Endodermal cell (in vitro differentiated cells): ENCODE measurements around the gene ASRGL1. TPM values are rescaled to one million over a fixed set of nuclear protein-coding genes. Genes with fewer than 3 reads are reported as not detected.

Experiments
- DNase-seq: peaks from one replicate; pipeline ENCODE4 v3.0.0-alpha.2; 2017
- H3K27ac ChIP-seq: 2 replicates; pipeline ENCODE4 v1.5.1; 2013; ENCODE audit warnings: mild to moderate bottlenecking, low read depth, low read length, moderate library complexity
- H3K27me3 ChIP-seq: 2 replicates; pipeline ENCODE4 v1.6.1; 2013; ENCODE audit warnings: mild to moderate bottlenecking, low read length, moderate library complexity; ENCODE audit not compliant: insufficient read depth, control insufficient read depth, poor library complexity, severe bottlenecking
- H3K36me3 ChIP-seq: 2 replicates; pipeline ENCODE4 v1.7.0; 2013; ENCODE audit warnings: mild to moderate bottlenecking, low read length, moderate library complexity; ENCODE audit not compliant: control insufficient read depth, insufficient read depth
- H3K4me1 ChIP-seq: one replicate; pipeline ENCODE4 v1.7.0; 2013; ENCODE audit warnings: low read length; ENCODE audit not compliant: control insufficient read depth, insufficient read depth
- H3K4me3 ChIP-seq: 2 replicates; pipeline ENCODE4 v1.5.1; 2013; ENCODE audit warnings: mild to moderate bottlenecking, low read length, moderate library complexity
- H3K9ac ChIP-seq: 2 replicates; pipeline ENCODE4 v1.6.1; 2013; ENCODE audit warnings: mild to moderate bottlenecking, low read length, moderate library complexity; ENCODE audit not compliant: poor library complexity, severe bottlenecking; ENCODE audit errors: extremely low read depth
- H3K9me3 ChIP-seq: 2 replicates; pipeline ENCODE4 v1.6.1; 2013; ENCODE audit warnings: mild to moderate bottlenecking, low read length, moderate library complexity; ENCODE audit not compliant: control insufficient read depth
- H3K27ac Mint-ChIP-seq: 2 replicates; pipeline ENCODE4 v1.8.0; 2020; ENCODE audit warnings: mixed read lengths
- H3K27me3 Mint-ChIP-seq: 2 replicates; pipeline ENCODE4 v1.8.0; 2021; ENCODE audit warnings: mild to moderate bottlenecking, mixed read lengths; ENCODE audit not compliant: insufficient read depth
- H3K36me3 Mint-ChIP-seq: 2 replicates; pipeline ENCODE4 v1.8.0; 2020; ENCODE audit warnings: low read depth, mixed read lengths
- H3K4me1 Mint-ChIP-seq: 2 replicates; pipeline ENCODE4 v1.8.0; 2020; ENCODE audit warnings: mixed read lengths
- H3K4me3 Mint-ChIP-seq: 2 replicates; pipeline ENCODE4 v1.8.0; 2020; ENCODE audit warnings: mild to moderate bottlenecking, moderate library complexity, mixed read lengths
- H3K9me3 Mint-ChIP-seq: 2 replicates; pipeline ENCODE4 v1.8.0; 2020; ENCODE audit warnings: mild to moderate bottlenecking, mixed read lengths
- WGBS, 2 experiments: methylation state at CpG; one replicate each; pipeline versions ENCODE4 v1.1.5 to v1.1.7; 2013; ENCODE audit warnings: missing lambda C conversion rate in 2 of 2, mixed read lengths in 1 of 2; ENCODE audit not compliant: insufficient coverage in 1 of 2, insufficient read length in 1 of 2; 5-methylcytosine and 5-hydroxymethylcytosine counted together
- total RNA-seq, 2 donors: library from RNA; stranded (reverse); fragmentation: NEBNext Ultra II Directional in 1 of 2; extraction: Animal tissue kit (Norgen Biotek cat#: 25700) in 1 of 2; gene quantifications; 2 replicates in 1 of 2; 3 replicates in 1 of 2; pipeline ENCODE4 v1.2.1, GENCODE V29; 2021
- TF ChIP-seq, protein P1 (sequence below): fragments of 200-600 bp; sonication (generic); conservative IDR thresholded peaks from 2 replicates; pipeline ENCODE4 v1.5.0; 2021; ENCODE audit warnings: antibody characterized with exemption, mild to moderate bottlenecking

Gene ASRGL1
- total RNA-seq, 2 donors from 2014 or later, result 39.8 to 61.8 TPM

DNA sequence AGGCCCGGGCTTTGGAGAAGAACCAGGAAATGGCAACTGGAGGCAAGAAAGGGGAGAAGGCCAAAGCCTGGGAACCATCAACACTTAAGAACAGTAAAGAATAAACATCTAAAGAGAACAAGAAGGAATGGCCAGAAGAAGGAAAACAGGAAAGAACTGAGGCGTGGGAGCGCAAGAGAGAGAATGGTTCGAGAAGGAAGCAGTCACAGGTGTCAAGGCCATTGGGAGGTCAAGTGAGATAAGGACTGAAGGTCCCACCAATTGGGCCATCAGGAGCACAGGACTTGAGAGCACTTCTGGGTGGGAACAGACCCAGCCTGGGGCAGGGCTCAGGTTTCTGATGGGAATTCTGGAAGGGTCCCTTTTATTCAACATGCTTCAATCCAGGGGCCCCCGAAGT is 80.9 kb downstream of the ASRGL1 start:
- 94 to 96% methylated on average over 5 of the region's 5 CpGs for WGBS, 2 experiments
- H3K27ac Mint-ChIP-seq, result no peak overlapping the region
- DNase-seq, result no peak
- Histone ChIP-seq H3K9me3 (no peaks in the 10 kb centered on the region), H3K9ac (no peak overlapping the region), H3K27ac (no peak overlapping the region), H3K36me3 (no peaks in the 10 kb centered on the region), H3K4me3 (no peak overlapping the region), H3K27me3 (no peaks in the 10 kb centered on the region), H3K4me1 (peaks cover 9% of the 10 kb centered on the region)
- H3K4me3 Mint-ChIP-seq, result no peak overlapping the region
- peaks cover 22% of the 10 kb centered on the region for H3K4me1 Mint-ChIP-seq
- H3K36me3 Mint-ChIP-seq, result no peaks in the 10 kb centered on the region
- H3K27me3 Mint-ChIP-seq, result peaks cover 16% of the 10 kb centered on the region
- H3K9me3 Mint-ChIP-seq, result peaks cover 2% of the 10 kb centered on the region
- TF ChIP-seq, protein P1, sequence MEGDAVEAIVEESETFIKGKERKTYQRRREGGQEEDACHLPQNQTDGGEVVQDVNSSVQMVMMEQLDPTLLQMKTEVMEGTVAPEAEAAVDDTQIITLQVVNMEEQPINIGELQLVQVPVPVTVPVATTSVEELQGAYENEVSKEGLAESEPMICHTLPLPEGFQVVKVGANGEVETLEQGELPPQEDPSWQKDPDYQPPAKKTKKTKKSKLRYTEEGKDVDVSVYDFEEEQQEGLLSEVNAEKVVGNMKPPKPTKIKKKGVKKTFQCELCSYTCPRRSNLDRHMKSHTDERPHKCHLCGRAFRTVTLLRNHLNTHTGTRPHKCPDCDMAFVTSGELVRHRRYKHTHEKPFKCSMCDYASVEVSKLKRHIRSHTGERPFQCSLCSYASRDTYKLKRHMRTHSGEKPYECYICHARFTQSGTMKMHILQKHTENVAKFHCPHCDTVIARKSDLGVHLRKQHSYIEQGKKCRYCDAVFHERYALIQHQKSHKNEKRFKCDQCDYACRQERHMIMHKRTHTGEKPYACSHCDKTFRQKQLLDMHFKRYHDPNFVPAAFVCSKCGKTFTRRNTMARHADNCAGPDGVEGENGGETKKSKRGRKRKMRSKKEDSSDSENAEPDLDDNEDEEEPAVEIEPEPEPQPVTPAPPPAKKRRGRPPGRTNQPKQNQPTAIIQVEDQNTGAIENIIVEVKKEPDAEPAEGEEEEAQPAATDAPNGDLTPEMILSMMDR, result no peak

DNA sequence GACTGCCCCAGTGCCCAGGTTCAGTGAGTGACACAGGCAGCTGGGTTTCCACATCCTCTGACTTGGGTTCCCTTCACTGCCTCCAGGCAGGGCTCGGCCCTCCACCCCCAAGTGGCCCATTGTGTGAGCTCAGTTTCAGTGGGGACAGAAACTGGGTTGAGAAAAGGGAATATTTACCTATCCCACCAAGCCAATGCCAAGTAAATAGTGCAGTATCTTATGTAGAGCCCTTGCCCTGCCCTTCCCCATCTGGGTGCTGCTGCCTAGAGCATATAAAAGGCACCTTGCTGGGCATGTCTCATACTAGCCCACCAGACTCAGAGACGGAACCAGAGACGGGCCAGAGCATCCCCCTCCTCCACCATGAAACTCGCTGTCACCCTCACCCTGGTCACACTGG is 81.5 kb downstream of the ASRGL1 start, which contains the start of gene SCGB1A1:
TSS of gene SCGB1A1 (plus strand) at position 301 of the 400 bp plus-strand sequence. CDS start at position 364, 63 bp downstream.
- TF ChIP-seq, protein P1, result no peak
- Histone ChIP-seq H3K9ac (no peak within 1 kb of the TSS), H3K27me3 (no peaks in the 10 kb centered on the region), H3K9me3 (no peaks in the 10 kb centered on the region), H3K4me3 (no peak within 1 kb of the TSS), H3K4me1 (peaks cover 9% of the 10 kb centered on the region), H3K36me3 (no peaks in the 10 kb centered on the region), H3K27ac (no peak within 1 kb of the TSS)
- H3K27ac Mint-ChIP-seq, result no peak within 1 kb of the TSS
- no peak for DNase-seq
- peaks cover 2% of the 10 kb centered on the region for H3K9me3 Mint-ChIP-seq
- peaks cover 22% of the 10 kb centered on the region for H3K27me3 Mint-ChIP-seq
- H3K4me3 Mint-ChIP-seq, result no peak within 1 kb of the TSS
- no peaks in the 10 kb centered on the region for H3K36me3 Mint-ChIP-seq
- 98% methylated on average over 4 of the region's 4 CpGs; no CpG with 5 or more reads in 1 of the 2 experiments for WGBS, 2 experiments
- peaks cover 27% of the 10 kb centered on the region for H3K4me1 Mint-ChIP-seq

DNA sequence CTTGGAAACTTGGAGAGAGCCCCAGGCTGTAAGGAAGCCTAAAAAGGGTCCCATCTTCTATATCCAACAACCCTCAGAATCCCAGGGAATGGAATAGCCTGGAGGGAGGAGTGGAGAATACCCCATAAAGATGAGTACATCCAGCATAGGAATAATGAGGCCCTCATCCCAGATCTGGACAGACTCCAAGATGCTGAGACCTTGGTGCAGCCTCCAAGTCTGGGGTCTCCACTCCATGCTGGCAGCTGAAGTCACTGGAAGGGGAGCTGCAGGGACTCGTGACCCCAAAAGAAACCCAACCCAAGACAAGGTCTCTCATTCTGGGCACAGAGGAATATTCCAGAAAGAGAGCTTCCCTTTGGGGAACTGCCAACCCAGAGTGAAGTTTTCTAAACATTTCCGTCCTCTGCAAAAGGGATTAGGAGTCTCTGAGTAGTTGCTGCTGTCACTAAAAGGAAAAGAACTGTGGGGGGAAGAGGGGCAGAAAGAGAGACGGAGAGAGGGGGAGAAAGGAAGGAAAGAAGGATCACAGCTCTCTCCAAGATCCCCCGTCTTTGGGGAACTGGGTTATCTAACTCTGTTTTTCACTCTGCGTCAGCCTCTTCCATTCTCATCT is 82.2 kb downstream of the ASRGL1 start:
- no peak overlapping the region for H3K9ac ChIP-seq
- Mint-ChIP-seq H3K27ac (no peak overlapping the region), H3K4me3 (no peak overlapping the region), H3K4me1 (peaks cover 27% of the 10 kb centered on the region), H3K27me3 (peaks cover 26% of the 10 kb centered on the region), H3K36me3 (no peaks in the 10 kb centered on the region), H3K9me3 (peaks cover 2% of the 10 kb centered on the region)
- H3K9me3 ChIP-seq, result no peaks in the 10 kb centered on the region
- H3K27ac ChIP-seq, result no peak overlapping the region
- no peak for DNase-seq
- TF ChIP-seq, protein P1, result no peak
- no peaks in the 10 kb centered on the region for H3K36me3 ChIP-seq
- no peak overlapping the region for H3K4me3 ChIP-seq
- 91 to 94% methylated on average over 2 to 5 of the region's 5 CpGs for WGBS, 2 experiments
- H3K27me3 ChIP-seq, result no peaks in the 10 kb centered on the region
- peaks cover 9% of the 10 kb centered on the region for H3K4me1 ChIP-seq
